Nephron progenitor cell (in vitro differentiated cells): ENCODE results near the gene SPRR1B.

Source experiments
- DNase-seq: peaks from one replicate; pipeline ENCODE4 v3.0.0; 2021
- H3K27ac Mint-ChIP-seq: 2 replicates; pipeline ENCODE4 v1.8.0; 2021; ENCODE audit warnings: mild to moderate bottlenecking, moderate library complexity, mixed read lengths
- H3K27me3 Mint-ChIP-seq: 2 replicates; pipeline ENCODE4 v1.8.0; 2021; ENCODE audit warnings: mild to moderate bottlenecking, low read depth, mixed read lengths; ENCODE audit not compliant: poor library complexity
- H3K36me3 Mint-ChIP-seq: 2 replicates; pipeline ENCODE4 v1.8.0; 2021; ENCODE audit warnings: low read depth, mixed read lengths
- H3K4me1 Mint-ChIP-seq: 2 replicates; pipeline ENCODE4 v1.8.0; 2021; ENCODE audit warnings: mixed read lengths
- H3K4me3 Mint-ChIP-seq: 2 replicates; pipeline ENCODE4 v1.8.0; 2021; ENCODE audit warnings: mild to moderate bottlenecking, moderate library complexity, mixed read lengths
- H3K9me3 Mint-ChIP-seq: 2 replicates; pipeline ENCODE4 v1.8.0; 2021; ENCODE audit warnings: mild to moderate bottlenecking, moderate library complexity, mixed read lengths
- TF ChIP-seq, protein P1 (sequence below): fragments of 200-600 bp; sonication (generic); IDR thresholded peaks from 2 replicates; pipeline ENCODE4 v1.5.0; 2021; ENCODE audit warnings: antibody characterized with exemption

SPRR1B gene

GRCh38 chr1:153071511-153071910 lies 40.5 kb downstream of the SPRR1B start, which contains the start of gene SPRR2B:
Gene SPRR2B, minus strand, starts transcription at chr1:153071611. Its CDS starts 772 bp downstream, at chr1:153070839.
- Mint-ChIP-seq H3K27ac (no peak within 1 kb of the TSS), H3K36me3 (no peaks in the 10 kb centered on the region), H3K4me1 (no peaks in the 10 kb centered on the region), H3K4me3 (no peak within 1 kb of the TSS), H3K9me3 (no peaks in the 10 kb centered on the region), H3K27me3 (no peaks in the 10 kb centered on the region)
- TF ChIP-seq, protein P1, sequence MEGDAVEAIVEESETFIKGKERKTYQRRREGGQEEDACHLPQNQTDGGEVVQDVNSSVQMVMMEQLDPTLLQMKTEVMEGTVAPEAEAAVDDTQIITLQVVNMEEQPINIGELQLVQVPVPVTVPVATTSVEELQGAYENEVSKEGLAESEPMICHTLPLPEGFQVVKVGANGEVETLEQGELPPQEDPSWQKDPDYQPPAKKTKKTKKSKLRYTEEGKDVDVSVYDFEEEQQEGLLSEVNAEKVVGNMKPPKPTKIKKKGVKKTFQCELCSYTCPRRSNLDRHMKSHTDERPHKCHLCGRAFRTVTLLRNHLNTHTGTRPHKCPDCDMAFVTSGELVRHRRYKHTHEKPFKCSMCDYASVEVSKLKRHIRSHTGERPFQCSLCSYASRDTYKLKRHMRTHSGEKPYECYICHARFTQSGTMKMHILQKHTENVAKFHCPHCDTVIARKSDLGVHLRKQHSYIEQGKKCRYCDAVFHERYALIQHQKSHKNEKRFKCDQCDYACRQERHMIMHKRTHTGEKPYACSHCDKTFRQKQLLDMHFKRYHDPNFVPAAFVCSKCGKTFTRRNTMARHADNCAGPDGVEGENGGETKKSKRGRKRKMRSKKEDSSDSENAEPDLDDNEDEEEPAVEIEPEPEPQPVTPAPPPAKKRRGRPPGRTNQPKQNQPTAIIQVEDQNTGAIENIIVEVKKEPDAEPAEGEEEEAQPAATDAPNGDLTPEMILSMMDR, result no peak
- no peak for DNase-seq

- Mint-ChIP-seq H3K27ac (no peak overlapping the region), H3K4me3 (no peak overlapping the region), H3K36me3 (no peaks in the 10 kb centered on the region), H3K4me1 (no peaks in the 10 kb centered on the region), H3K9me3 (peaks cover 2% of the 10 kb centered on the region), H3K27me3 (no peaks in the 10 kb centered on the region)
- no peak for DNase-seq
- TF ChIP-seq, protein P1, result no peak
Observed at GRCh38 chr1:153072806-153073726, 42.1 kb downstream of the SPRR1B start.

DNA sequence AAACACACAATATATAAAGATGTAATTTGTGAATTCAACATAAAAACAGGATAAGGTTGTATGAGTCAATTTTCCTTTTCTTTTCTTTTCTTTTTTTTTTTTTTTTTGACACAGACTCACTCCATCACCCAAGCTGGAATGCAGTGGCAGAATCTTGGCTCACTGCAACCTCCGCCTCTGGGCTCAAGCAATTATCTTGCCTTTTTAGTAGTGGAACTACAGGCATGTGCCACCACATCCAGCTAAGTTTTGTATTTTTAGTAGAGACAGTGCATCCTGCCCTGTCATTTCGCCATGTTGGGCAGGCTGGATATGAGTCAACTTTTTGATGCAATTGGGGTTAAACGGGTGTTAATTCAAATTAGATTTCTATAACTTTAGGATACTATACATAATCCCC lies 50.7 kb downstream of the SPRR1B start:
- Mint-ChIP-seq H3K36me3 (no peaks in the 10 kb centered on the region), H3K9me3 (peaks cover 45% of the 10 kb centered on the region), H3K27ac (no peak overlapping the region), H3K27me3 (no peaks in the 10 kb centered on the region), H3K4me1 (no peaks in the 10 kb centered on the region), H3K4me3 (no peak overlapping the region)
- TF ChIP-seq, protein P1, result no peak
- DNase-seq, result no peak
